Small intestine (tissue), 7 donors: ENCODE measurements around the gene SYMPK. TPM values are rescaled to one million over a fixed set of nuclear protein-coding genes. Genes with fewer than 3 reads are reported as not detected.
A peak's percentile ranks its signal among the peaks of the same experiment; 100 is the strongest.

ENCODE experiments used
- DNase-seq, 2 donors: peaks; one replicate each; pipeline versions ENCODE4 v3.0.0 to v3.0.0-alpha.2; 2013
- FAIRE-seq: peaks from 2 replicates; lab custom pipeline; 2012; peaks lifted over from hg19 to GRCh38; lab: Jason Lieb, UNC
- H3K27ac ChIP-seq, 3 donors: one replicate each; pipeline ENCODE4 v1.5.1; 2013; ENCODE audit warnings: low read length in 2 of 3, mild to moderate bottlenecking in 2 of 3, control low read depth in 1 of 3, inconsistent platforms in 1 of 3, low read depth in 1 of 3, moderate library complexity in 1 of 3
- H3K27me3 ChIP-seq, 3 donors: one replicate each; pipeline ENCODE4 v1.6.1; 2013; ENCODE audit warnings: low read length in 3 of 3, inconsistent platforms in 1 of 3; ENCODE audit not compliant: control insufficient read depth in 3 of 3, insufficient read depth in 3 of 3
- H3K36me3 ChIP-seq, 3 donors: one replicate each; pipeline ENCODE4 v1.6.1; 2013; ENCODE audit warnings: low read length in 3 of 3, inconsistent platforms in 1 of 3, low read depth in 1 of 3, mild to moderate bottlenecking in 1 of 3, moderate library complexity in 1 of 3; ENCODE audit not compliant: control insufficient read depth in 3 of 3, insufficient read depth in 2 of 3
- H3K4me1 ChIP-seq, 3 donors: one replicate each; pipeline ENCODE4 v1.6.1; 2013; ENCODE audit warnings: low read length in 2 of 3, inconsistent platforms in 1 of 3, low read depth in 1 of 3, mild to moderate bottlenecking in 1 of 3, moderate library complexity in 1 of 3; ENCODE audit not compliant: control insufficient read depth in 3 of 3, insufficient read depth in 2 of 3
- H3K4me3 ChIP-seq, 3 donors: one replicate each; pipeline ENCODE4 v1.5.1; 2013; ENCODE audit warnings: low read length in 3 of 3, control low read depth in 1 of 3, inconsistent platforms in 1 of 3, low read depth in 1 of 3, mild to moderate bottlenecking in 1 of 3, moderate library complexity in 1 of 3
- H3K9me3 ChIP-seq, 2 donors: one replicate each; pipeline ENCODE4 v1.6.1; 2013; ENCODE audit warnings: low read depth in 1 of 2, low read length in 1 of 2; ENCODE audit not compliant: control insufficient read depth in 2 of 2, insufficient read depth in 1 of 2
- WGBS, 3 donors: extraction: QIAGEN DNeasy Blood & Tissue Kit; methylation state at CpG; one replicate each; pipeline ENCODE4 v1.1.7; 2013; 5-methylcytosine and 5-hydroxymethylcytosine counted together
- polyA plus RNA-seq, 4 donors: library from polyadenylated mRNA; stranded (reverse) in 3 of 4; unstranded in 1 of 4; fragments of 200-250 nt in 3 of 4; fragments of 120-200 nt in 1 of 4; gene quantifications; one replicate each; pipeline versions ENCODE4 v1.2.1 to v1.2.3, GENCODE V29; 2013
- donor health status: healthy with polysubstance abuse.
- donor health status: control.
- donor health status: control.
- donor health status: Bipolar disorder and iron deficiency.
- donor health status: healthy.

The SYMPK gene
- polyA plus RNA-seq, 4 donors: 64.8 to 106 (median 72.4) TPM

DNA sequence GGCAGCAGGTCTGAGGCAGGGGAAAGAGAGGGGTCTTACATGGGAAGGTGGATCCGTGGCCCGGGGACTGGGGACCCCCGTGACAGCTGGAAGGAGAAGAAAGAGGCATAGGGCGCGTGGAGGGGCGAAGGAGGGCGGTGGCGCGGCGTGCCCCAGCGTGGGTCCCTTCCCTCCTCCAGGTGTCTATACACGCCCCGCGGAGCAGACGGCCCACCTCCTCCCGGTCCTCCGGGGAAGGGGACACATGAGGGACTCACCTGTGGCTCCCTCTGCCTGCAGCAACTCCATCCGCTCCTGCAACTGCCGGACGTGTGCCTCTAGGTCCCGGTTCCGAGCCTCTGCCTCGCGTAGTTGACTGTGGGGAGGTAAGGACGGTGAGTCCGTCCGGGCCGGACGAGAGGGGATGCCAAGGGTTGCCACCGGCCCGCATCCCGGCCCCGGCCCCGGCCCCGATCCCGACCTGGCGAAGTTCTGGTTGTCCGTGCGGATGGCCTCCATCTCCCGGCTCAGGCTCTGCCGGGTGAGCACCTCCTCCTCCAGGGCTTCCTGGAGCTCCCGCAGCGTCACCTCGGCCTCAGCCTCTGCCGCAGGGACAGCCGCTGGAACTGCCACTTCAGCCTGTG lies 91.5 kb downstream of the SYMPK start:
- Histone ChIP-seq H3K27me3 (peaks cover 0 to 6% (median 0%) of the 10 kb centered on the region in 3 donors), H3K4me3 (peak overlapping the region in 2 of 3 donors; percentile 32 to 45), H3K27ac (peak overlapping the region; percentile 69 to 95 (median 71)), H3K9me3 (no peaks in the 10 kb centered on the region), H3K4me1 (peaks cover 3 to 50% (median 11%) of the 10 kb centered on the region in 3 donors), H3K36me3 (peaks cover 0 to 36% (median 0%) of the 10 kb centered on the region in 3 donors)
- DNase-seq (no peak), FAIRE-seq (no peak)
- WGBS, 3 donors: 71 to 84% (median 72%) methylated on average over 30 to 46 of the region's 46 CpGs

DNA sequence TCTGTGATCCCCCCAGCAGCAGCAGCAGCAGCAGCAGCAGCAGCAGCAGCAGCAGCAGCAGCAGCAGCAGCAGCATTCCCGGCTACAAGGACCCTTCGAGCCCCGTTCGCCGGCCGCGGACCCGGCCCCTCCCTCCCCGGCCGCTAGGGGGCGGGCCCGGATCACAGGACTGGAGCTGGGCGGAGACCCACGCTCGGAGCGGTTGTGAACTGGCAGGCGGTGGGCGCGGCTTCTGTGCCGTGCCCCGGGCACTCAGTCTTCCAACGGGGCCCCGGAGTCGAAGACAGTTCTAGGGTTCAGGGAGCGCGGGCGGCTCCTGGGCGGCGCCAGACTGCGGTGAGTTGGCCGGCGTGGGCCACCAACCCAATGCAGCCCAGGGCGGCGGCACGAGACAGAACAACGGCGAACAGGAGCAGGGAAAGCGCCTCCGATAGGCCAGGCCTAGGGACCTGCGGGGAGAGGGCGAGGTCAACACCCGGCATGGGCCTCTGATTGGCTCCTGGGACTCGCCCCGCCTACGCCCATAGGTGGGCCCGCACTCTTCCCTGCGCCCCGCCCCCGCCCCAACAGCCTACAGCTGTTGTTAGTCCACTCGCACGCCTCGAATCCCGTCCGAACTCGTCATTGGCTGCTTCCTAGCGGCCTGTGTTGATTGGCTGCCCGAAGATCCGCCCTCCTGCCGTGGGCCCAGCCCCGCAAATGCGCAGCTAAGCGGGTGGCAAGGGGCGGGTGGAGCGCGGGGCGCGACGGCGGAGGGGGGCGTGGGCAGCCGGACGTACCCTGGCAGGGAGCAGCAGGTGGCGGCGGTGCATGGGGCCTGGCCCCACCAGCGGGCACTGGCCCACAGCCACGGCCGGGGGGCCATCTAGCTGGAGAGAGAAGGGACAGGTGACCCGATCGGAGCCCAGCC lies 92.5 kb downstream of the SYMPK start:
- Histone ChIP-seq H3K9me3 (no peaks in the 10 kb centered on the region), H3K27me3 (peaks cover 0 to 6% (median 0%) of the 10 kb centered on the region in 3 donors), H3K27ac (peak overlapping the region; percentile 91 to 96 (median 95)), H3K4me1 (peaks cover 3 to 55% (median 11%) of the 10 kb centered on the region in 3 donors), H3K36me3 (peaks cover 0 to 44% (median 0%) of the 10 kb centered on the region in 3 donors), H3K4me3 (peak overlapping the region; percentile 26 to 66 (median 45))
- DNase-seq (peak; percentile 98), FAIRE-seq (no peak)
- 2 to 4% (median 2%) methylated on average over 58 to 79 of the region's 79 CpGs for WGBS, 3 donors

DNA sequence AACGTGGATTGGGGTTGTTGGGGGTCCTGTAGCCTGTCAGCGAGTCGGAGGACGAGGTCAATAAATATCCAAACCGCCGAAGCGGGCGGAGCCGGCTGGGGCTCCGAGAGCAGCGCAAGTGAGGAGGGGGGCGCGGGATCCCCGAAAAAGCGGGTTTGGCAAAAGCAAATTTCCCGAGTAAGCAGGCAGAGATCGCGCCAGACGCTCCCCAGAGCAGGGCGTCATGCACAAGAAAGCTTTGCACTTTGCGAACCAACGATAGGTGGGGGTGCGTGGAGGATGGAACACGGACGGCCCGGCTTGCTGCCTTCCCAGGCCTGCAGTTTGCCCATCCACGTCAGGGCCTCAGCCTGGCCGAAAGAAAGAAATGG lies 93.1 kb downstream of the SYMPK start:
- no peak for FAIRE-seq
- DNase-seq: peak; percentile 51 to 81
- Histone ChIP-seq H3K27me3 (peaks cover 0 to 6% (median 0%) of the 10 kb centered on the region in 3 donors), H3K36me3 (peaks cover 0 to 43% (median 0%) of the 10 kb centered on the region in 3 donors), H3K9me3 (no peaks in the 10 kb centered on the region), H3K4me1 (peaks cover 3 to 54% (median 11%) of the 10 kb centered on the region in 3 donors), H3K27ac (peak overlapping the region; percentile 64 to 96 (median 95)), H3K4me3 (peak overlapping the region; percentile 26 to 66 (median 37))
- WGBS, 3 donors: 0% methylated on average over 27 to 28 of the region's 28 CpGs

DNA sequence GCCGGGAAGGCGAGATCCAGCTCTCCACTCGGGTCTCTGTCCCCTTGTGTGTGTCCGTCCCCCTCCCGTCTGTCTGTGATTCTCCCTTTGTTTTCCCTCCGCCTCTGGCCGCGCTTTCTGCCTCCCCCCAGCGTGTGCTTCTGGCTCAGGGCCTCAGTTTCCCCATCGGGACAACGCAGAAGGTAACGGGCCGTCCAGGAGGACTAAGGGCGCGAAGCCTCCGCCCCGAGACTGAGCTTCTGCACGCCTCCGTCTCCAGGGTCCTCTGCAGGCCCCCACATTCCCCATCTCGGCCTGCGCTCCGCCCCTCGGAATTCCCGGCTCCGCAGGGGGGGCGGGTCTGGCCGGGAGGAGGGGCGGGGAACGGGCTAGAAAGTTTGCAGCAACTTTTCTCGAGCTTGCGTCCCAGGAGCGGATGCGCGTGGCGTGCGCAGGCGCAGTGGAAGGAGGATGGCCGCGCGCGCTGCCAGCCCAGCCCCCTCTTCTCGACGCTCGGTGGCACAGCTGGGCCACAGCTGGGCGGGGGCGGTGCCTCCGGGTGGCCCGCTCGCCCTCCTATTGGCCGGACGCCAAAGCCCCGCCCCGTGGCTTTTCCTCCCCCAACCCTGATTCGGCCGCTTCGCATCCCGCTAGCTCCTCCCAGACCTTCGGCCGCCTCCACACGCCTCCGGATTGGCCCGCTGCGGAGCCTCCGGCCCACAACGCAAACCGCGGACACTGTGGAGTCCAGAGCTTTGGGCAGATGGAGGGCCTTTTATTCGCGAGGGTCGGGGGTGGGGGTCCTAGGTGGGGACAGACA lies 93.8 kb downstream of the SYMPK start, which contains the start of gene SIX5:
TSS of gene SIX5 (minus strand) at position 269 of the 799 bp plus-strand sequence. CDS start 408 bp downstream, outside the sequence.
- WGBS, 3 donors: 0 to 1% (median 0%) methylated on average over 57 to 70 of the region's 70 CpGs
- no peak for FAIRE-seq

DNA sequence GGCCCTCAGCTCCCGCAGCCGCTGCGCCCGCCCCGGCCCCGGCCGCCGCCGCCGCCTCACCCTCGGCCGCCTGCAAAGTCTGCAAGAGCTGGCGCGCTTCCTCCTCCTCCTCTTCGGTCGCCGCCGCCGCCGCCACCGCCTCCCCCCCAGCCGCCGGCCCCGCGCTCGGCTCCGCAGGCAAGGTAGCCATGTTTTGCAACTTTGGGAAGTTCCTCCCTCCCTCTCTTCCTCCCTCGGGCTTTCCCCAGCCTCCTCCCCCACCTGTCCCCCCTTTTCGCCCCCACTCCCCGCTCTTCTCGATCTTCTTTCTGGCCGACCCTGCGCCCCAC lies 94.3 kb downstream of the SYMPK start:
- Histone ChIP-seq H3K9me3 (no peaks in the 10 kb centered on the region), H3K4me1 (peaks cover 3 to 55% (median 11%) of the 10 kb centered on the region in 3 donors), H3K36me3 (peaks cover 0 to 37% (median 0%) of the 10 kb centered on the region in 3 donors), H3K27me3 (peaks cover 0 to 13% (median 2%) of the 10 kb centered on the region in 3 donors), H3K4me3 (peak overlapping the region; percentile 63 to 77 (median 68)), H3K27ac (peak overlapping the region; percentile 32 to 94 (median 92))
- WGBS, 3 donors: 0 to 2% (median 0%) methylated on average over 6 to 33 of the region's 33 CpGs
- FAIRE-seq (no peak), DNase-seq (peak in 1 of 2 donors; percentile 16)

More for the DNA sequence above, 93.8 kb downstream of the SYMPK start, which contains the start of gene SIX5:
- Histone ChIP-seq H3K36me3 (peaks cover 0 to 41% (median 0%) of the 10 kb centered on the region in 3 donors), H3K9me3 (no peaks in the 10 kb centered on the region), H3K4me1 (peaks cover 3 to 53% (median 11%) of the 10 kb centered on the region in 3 donors), H3K27ac (peak within 1 kb of the TSS; percentile 64 to 96 (median 95)), H3K27me3 (peaks cover 0 to 7% (median 0%) of the 10 kb centered on the region in 3 donors), H3K4me3 (peak within 1 kb of the TSS; percentile 63 to 77 (median 68))
- DNase-seq: peak; percentile 97 to 99

DNA sequence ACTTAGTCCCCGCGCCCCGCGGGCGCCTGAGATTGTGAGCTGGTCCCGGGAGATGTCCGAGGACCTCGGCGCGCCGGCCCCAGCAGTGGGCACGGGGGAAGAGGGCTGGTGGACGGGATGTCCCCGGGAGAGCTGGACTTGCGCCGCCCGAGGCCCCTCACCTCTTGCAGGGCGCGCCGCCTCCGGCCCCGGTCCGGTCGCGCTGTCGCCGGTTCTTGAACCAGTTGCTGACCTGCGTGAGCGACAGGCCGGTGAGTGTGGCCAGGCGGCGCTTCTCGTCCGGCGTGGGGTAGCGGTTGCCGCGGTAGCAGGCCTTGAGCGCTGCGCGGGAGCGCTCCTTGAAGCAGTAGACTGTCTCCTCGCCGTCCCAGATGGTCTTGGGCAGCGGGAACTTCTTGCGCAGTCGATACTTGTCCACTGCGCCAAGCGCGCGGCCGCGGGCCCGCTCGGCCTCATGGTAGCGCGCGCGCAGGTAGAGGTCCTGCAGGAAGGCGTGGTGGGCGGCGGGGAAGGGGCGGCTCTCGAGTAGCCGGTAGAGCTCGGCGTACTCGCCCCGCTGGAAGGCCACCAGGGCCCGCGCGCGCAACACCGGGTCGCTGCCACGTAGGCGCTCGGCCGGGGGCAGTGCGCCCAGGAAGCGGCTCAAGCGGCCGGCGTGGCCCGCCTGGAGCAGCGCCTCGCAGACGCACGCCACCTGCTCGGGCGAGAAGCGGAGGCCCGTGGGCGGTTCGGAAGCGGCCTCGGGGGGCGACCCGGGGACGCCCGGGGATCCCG lies 94.9 kb downstream of the SYMPK start:
- Histone ChIP-seq H3K27ac (peak overlapping the region; percentile 32 to 90 (median 84)), H3K9me3 (no peaks in the 10 kb centered on the region), H3K36me3 (peaks cover 0 to 34% (median 0%) of the 10 kb centered on the region in 3 donors), H3K4me3 (peak overlapping the region; percentile 63 to 73 (median 68)), H3K4me1 (peaks cover 1 to 51% (median 11%) of the 10 kb centered on the region in 3 donors), H3K27me3 (peaks cover 0 to 14% (median 2%) of the 10 kb centered on the region in 3 donors)
- WGBS, 3 donors: 0 to 2% (median 1%) methylated on average over 84 to 102 of the region's 102 CpGs
- DNase-seq: peak; percentile 39 to 80
- no peak for FAIRE-seq

DNA sequence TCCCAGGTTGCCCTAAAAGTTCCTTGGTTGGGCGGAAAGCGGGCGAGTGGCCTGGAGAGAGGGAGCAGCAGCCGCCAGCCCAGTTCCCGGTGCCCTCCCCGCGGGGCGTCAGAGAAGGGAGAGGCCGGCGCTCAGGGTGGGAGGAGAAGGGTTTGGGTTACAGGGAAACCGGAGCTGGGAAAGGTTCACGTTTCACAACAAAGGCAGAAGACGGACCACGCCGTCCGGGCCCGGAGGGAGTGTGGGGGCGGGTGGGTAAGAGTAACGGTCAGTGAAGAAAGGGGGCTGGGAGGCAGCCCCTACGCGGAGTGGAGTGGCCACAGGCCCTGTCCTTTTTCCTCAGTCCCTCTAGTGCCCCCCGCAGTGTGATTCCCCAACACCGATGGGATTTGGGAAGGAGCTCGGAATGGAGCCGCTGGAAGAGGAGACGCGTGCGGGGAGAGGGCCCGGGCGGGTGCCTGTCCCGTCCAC lies 95.5 kb downstream of the SYMPK start:
- WGBS, 3 donors: 11 to 16% (median 11%) methylated on average over 22 to 31 of the region's 31 CpGs
- DNase-seq (peak; percentile 32 to 76), FAIRE-seq (no peak)
- H3K4me1 ChIP-seq: peaks cover 0 to 45% (median 5%) of the 10 kb centered on the region in 3 donors
- H3K9me3 ChIP-seq: no peaks in the 10 kb centered on the region
- peak overlapping the region in 2 of 3 donors; percentile 84 to 90 for H3K27ac ChIP-seq
- H3K27me3 ChIP-seq: peaks cover 0 to 14% (median 2%) of the 10 kb centered on the region in 3 donors
- H3K4me3 ChIP-seq: peak overlapping the region; percentile 63 to 73 (median 68)
- peaks cover 0 to 27% (median 0%) of the 10 kb centered on the region in 3 donors for H3K36me3 ChIP-seq
